Spleen (tissue), 7 donors: ENCODE results near the gene PSG6.
"Not testable (repeated sequence)": the region's sequence is repeated elsewhere in the genome, so short reads cannot be mapped to it uniquely, and the experiment has no call there.

Experiments used
- CTCF ChIP-seq, 11 experiments: fragments of 200-600 bp in 7 of 11; fragments of 450-650 bp in 4 of 11; sonication (generic) in 4 of 11; IDR thresholded peaks in 8 of 11; conservative IDR thresholded peaks in 3 of 11; 1 replicate in 7 of 11; 2 replicates in 4 of 11; pipeline versions ENCODE4 v1.4.0 to v1.8.0; 2016 to 2021; ENCODE audit warnings: antibody characterized with exemption in 11 of 11, inconsistent platforms in 4 of 11, mild to moderate bottlenecking in 1 of 11
- POLR2AphosphoS5 ChIP-seq, 3 donors: sonication (generic); formaldehyde crosslinking; IDR thresholded peaks; one replicate each; pipeline ENCODE4 v1.5.1; 2017; ENCODE audit warnings: antibody characterized with exemption in 3 of 3
- donor health status: DM: no; HTN: no; CAD: no; lungs with moderate emphysema.
- donor health status: DM: no; HTN: no; CAD: no.
- donor health status: DM: no; HTN: no; CAD: no.

- peak in 7 of 11 experiments; percentile 7 to 58 (median 44) for TF ChIP-seq CTCF (IDR thresholded peaks at IDR 0.05 in 8 of 11, conservative IDR thresholded peaks at IDR 0.05 in 3 of 11)
- TF ChIP-seq POLR2AphosphoS5 (IDR thresholded peaks at IDR 0.05) = not testable (repeated sequence)
Observed at GRCh38 chr19:42923106-42923505, 5.4 kb upstream of the PSG6 start.
